Neural progenitor cell (in vitro differentiated cells): ENCODE data around the gene KRT9. TPM values are rescaled to one million over a fixed set of nuclear protein-coding genes. Genes with fewer than 3 reads are reported as not detected.

Source experiments
- DNase-seq: peaks from one replicate; pipeline ENCODE4 v3.0.0-alpha.2; 2016; ENCODE audit warnings: low spot score
- H2AFZ ChIP-seq: fragments of 200-600 bp; sonication (generic); replicated peaks from 2 replicates; pipeline ENCODE4 v1.6.1; 2016; ENCODE audit warnings: antibody characterized with exemption
- H3F3A ChIP-seq: fragments of 200-600 bp; sonication (generic); 2 replicates; pipeline ENCODE4 v1.6.1; 2016; ENCODE audit warnings: antibody characterized with exemption, low read depth
- H3K27ac ChIP-seq: fragments of 200-600 bp; sonication (generic); 2 replicates; pipeline ENCODE4 v1.5.1; 2016; ENCODE audit warnings: mild to moderate bottlenecking
- H3K27me3 ChIP-seq: fragments of 200-600 bp; sonication (generic); 2 replicates; pipeline ENCODE4 v1.6.1; 2016; ENCODE audit warnings: mild to moderate bottlenecking, moderate library complexity
- H3K36me3 ChIP-seq: fragments of 200-600 bp; sonication (generic); 2 replicates; pipeline ENCODE4 v1.5.1; 2016
- H3K4me1 ChIP-seq: fragments of 200-600 bp; sonication (generic); 2 replicates; pipeline ENCODE4 v1.6.1; 2016; ENCODE audit warnings: mixed run types
- H3K4me2 ChIP-seq: fragments of 200-600 bp; sonication (generic); 2 replicates; pipeline ENCODE4 v1.6.1; 2016
- H3K4me3 ChIP-seq: fragments of 200-600 bp; sonication (generic); 2 replicates; pipeline ENCODE4 v1.5.1; 2016
- H3K79me2 ChIP-seq: fragments of 200-600 bp; sonication (generic); 2 replicates; pipeline ENCODE4 v1.6.1; 2016; ENCODE audit warnings: low read depth
- H3K9ac ChIP-seq: fragments of 200-600 bp; sonication (generic); 2 replicates; pipeline ENCODE4 v1.6.1; 2016
- H3K9me3 ChIP-seq: fragments of 200-600 bp; sonication (generic); 2 replicates; pipeline ENCODE4 v1.5.1; 2016; ENCODE audit warnings: low read depth
- H4K20me1 ChIP-seq: fragments of 200-600 bp; sonication (generic); 2 replicates; pipeline ENCODE4 v1.6.1; 2016; ENCODE audit warnings: low read depth
- H3K27ac Mint-ChIP-seq: 3 replicates; pipeline ENCODE4 v1.8.0; 2021; ENCODE audit warnings: mixed read lengths
- H3K27me3 Mint-ChIP-seq: 2 replicates; pipeline ENCODE4 v1.8.0; 2022; ENCODE audit warnings: low read depth, mild to moderate bottlenecking, inconsistent platforms, moderate library complexity, mixed read lengths; ENCODE audit not compliant: insufficient read depth
- H3K36me3 Mint-ChIP-seq: 3 replicates; pipeline ENCODE4 v1.8.0; 2021; ENCODE audit warnings: mixed read lengths
- H3K4me1 Mint-ChIP-seq: 3 replicates; pipeline ENCODE4 v1.8.0; 2021; ENCODE audit warnings: mixed read lengths
- H3K4me3 Mint-ChIP-seq: 3 replicates; pipeline ENCODE4 v1.8.0; 2021; ENCODE audit warnings: mild to moderate bottlenecking, moderate library complexity, mixed read lengths
- H3K9me3 Mint-ChIP-seq: 3 replicates; pipeline ENCODE4 v1.8.0; 2020; ENCODE audit warnings: mixed read lengths
- CTCF ChIP-seq: fragments of 200-600 bp; sonication (generic); IDR thresholded peaks from 2 replicates; pipeline ENCODE4 v1.5.1; 2017; ENCODE audit warnings: antibody characterized with exemption, mild to moderate bottlenecking
- EZH2 ChIP-seq: fragments of 200-600 bp; sonication (generic); IDR thresholded peaks from 2 replicates; pipeline ENCODE4 v1.6.1; 2017; ENCODE audit warnings: antibody characterized with exemption, mild to moderate bottlenecking, moderate library complexity
- EZH2phosphoT487 ChIP-seq: fragments of 200-600 bp; sonication (generic); IDR thresholded peaks from 2 replicates; pipeline ENCODE4 v1.6.1; 2017; ENCODE audit warnings: antibody characterized with exemption
- total RNA-seq: library from RNA; depleted of rRNA; stranded (reverse); fragments of >200 nt; gene quantifications from 2 replicates; pipeline ENCODE4 v1.2.3, GENCODE V29; 2015; ENCODE audit warnings: low replicate concordance

KRT9 gene
- total RNA-seq, 1 donor from 2014 or later, result not detected

GRCh38 chr17:41523787-41524186, 48.1 kb downstream of the KRT9 start:
- Histone ChIP-seq H3K27ac (no peak overlapping the region), H2AFZ (no peak overlapping the region), H3K4me3 (no peak overlapping the region), H3K79me2 (peaks cover 29% of the 10 kb centered on the region), H3K36me3 (no peaks in the 10 kb centered on the region), H4K20me1 (peaks cover 45% of the 10 kb centered on the region), H3K9me3 (no peaks in the 10 kb centered on the region), H3K9ac (no peak overlapping the region), H3F3A (peaks cover 36% of the 10 kb centered on the region), H3K4me2 (no peak overlapping the region), H3K4me1 (peaks cover 11% of the 10 kb centered on the region), H3K27me3 (no peaks in the 10 kb centered on the region)
- Mint-ChIP-seq H3K4me1 (peaks cover 12% of the 10 kb centered on the region), H3K4me3 (no peak overlapping the region), H3K9me3 (peaks cover 2% of the 10 kb centered on the region), H3K36me3 (no peaks in the 10 kb centered on the region), H3K27ac (no peak overlapping the region), H3K27me3 (peaks cover 41% of the 10 kb centered on the region)
- DNase-seq, result no peak
- TF ChIP-seq EZH2phosphoT487, result no peak
- no peak for TF ChIP-seq EZH2
- no peak for TF ChIP-seq CTCF

- Histone ChIP-seq H3F3A (peaks cover 31% of the 10 kb centered on the region), H3K4me1 (peaks cover 11% of the 10 kb centered on the region), H3K4me3 (no peak overlapping the region), H4K20me1 (peaks cover 45% of the 10 kb centered on the region), H3K27me3 (no peaks in the 10 kb centered on the region), H3K4me2 (no peak overlapping the region), H3K36me3 (no peaks in the 10 kb centered on the region), H3K9ac (no peak overlapping the region), H3K27ac (no peak overlapping the region), H3K79me2 (peaks cover 29% of the 10 kb centered on the region), H2AFZ (no peak overlapping the region), H3K9me3 (no peaks in the 10 kb centered on the region)
- H3K27ac Mint-ChIP-seq, result no peak overlapping the region
- H3K4me3 Mint-ChIP-seq, result no peak overlapping the region
- H3K36me3 Mint-ChIP-seq, result no peaks in the 10 kb centered on the region
- peaks cover 36% of the 10 kb centered on the region for H3K27me3 Mint-ChIP-seq
- TF ChIP-seq EZH2phosphoT487 (no peak), CTCF (no peak), EZH2 (no peak)
- H3K4me1 Mint-ChIP-seq, result peaks cover 8% of the 10 kb centered on the region
- DNase-seq, result no peak
- peaks cover 2% of the 10 kb centered on the region for H3K9me3 Mint-ChIP-seq
These were observed 48.6 kb downstream of the KRT9 start for GRCh38 chr17:41523225-41523593.

- Histone ChIP-seq H3K9me3 (no peaks in the 10 kb centered on the region), H3K79me2 (peaks cover 24% of the 10 kb centered on the region), H3K36me3 (no peaks in the 10 kb centered on the region), H3K27ac (no peak overlapping the region), H3K9ac (no peak overlapping the region), H3K4me2 (no peak overlapping the region), H3K4me3 (no peak overlapping the region), H2AFZ (no peak overlapping the region), H4K20me1 (peaks cover 44% of the 10 kb centered on the region), H3F3A (peaks cover 31% of the 10 kb centered on the region), H3K4me1 (peaks cover 11% of the 10 kb centered on the region), H3K27me3 (no peaks in the 10 kb centered on the region)
- H3K36me3 Mint-ChIP-seq, result no peaks in the 10 kb centered on the region
- H3K4me1 Mint-ChIP-seq, result peaks cover 8% of the 10 kb centered on the region
- no peak for DNase-seq
- TF ChIP-seq CTCF, result no peak
- no peak for TF ChIP-seq EZH2phosphoT487
- TF ChIP-seq EZH2, result no peak
- H3K4me3 Mint-ChIP-seq, result no peak overlapping the region
- H3K9me3 Mint-ChIP-seq, result peaks cover 2% of the 10 kb centered on the region
- H3K27me3 Mint-ChIP-seq, result peaks cover 31% of the 10 kb centered on the region
- no peak overlapping the region for H3K27ac Mint-ChIP-seq
These were observed 49.3 kb downstream of the KRT9 start for GRCh38 chr17:41522301-41523224.
